Osteoblast (primary cell): ENCODE measurements around the gene HS2ST1. TPM values are rescaled to one million over a fixed set of nuclear protein-coding genes. Genes with fewer than 3 reads are reported as not detected.

Experiments
- DNase-seq: peaks from one replicate; pipeline ENCODE4 v3.0.0; 2011; ENCODE audit warnings: low spot score, mixed read lengths; ENCODE audit not compliant: insufficient read length; ENCODE audit errors: missing footprints
- H2AFZ ChIP-seq: 2 replicates; pipeline ENCODE4 v1.6.0; 2011; ENCODE audit warnings: mild to moderate bottlenecking, low read length
- H3K27ac ChIP-seq: 2 replicates; pipeline ENCODE4 v1.5.1; 2011; ENCODE audit warnings: mild to moderate bottlenecking, low read depth, low read length, moderate library complexity
- H3K27me3 ChIP-seq: 2 replicates; pipeline ENCODE4 v1.6.0; 2012; ENCODE audit warnings: mild to moderate bottlenecking, control low read depth, inconsistent platforms, low read length, moderate library complexity; ENCODE audit not compliant: insufficient read depth
- H3K36me3 ChIP-seq: 2 replicates; pipeline ENCODE4 v1.5.1; 2011; ENCODE audit warnings: mild to moderate bottlenecking, low read length, control low read depth, moderate library complexity; ENCODE audit not compliant: insufficient read depth
- H3K4me1 ChIP-seq: 2 replicates; pipeline ENCODE4 v1.5.1; 2011; ENCODE audit warnings: mild to moderate bottlenecking, low read length, control low read depth, moderate library complexity; ENCODE audit not compliant: insufficient read depth
- H3K4me2 ChIP-seq: 2 replicates; pipeline ENCODE4 v1.6.0; 2011; ENCODE audit warnings: mild to moderate bottlenecking, low read length; ENCODE audit not compliant: insufficient read depth
- H3K4me3 ChIP-seq: fragments of 200-600 bp; sonication (generic); 3 replicates; pipeline ENCODE4 v1.5.1; 2012; ENCODE audit warnings: mild to moderate bottlenecking, low read length, inconsistent platforms; ENCODE audit not compliant: insufficient read depth
- H3K79me2 ChIP-seq: 2 replicates; pipeline ENCODE4 v1.6.0; 2012; ENCODE audit warnings: mild to moderate bottlenecking, low read length, control low read depth, inconsistent platforms; ENCODE audit not compliant: insufficient read depth
- H3K9me3 ChIP-seq: 2 replicates; pipeline ENCODE4 v1.5.1; 2011; ENCODE audit warnings: low read depth, low read length, control low read depth
- H4K20me1 ChIP-seq: 2 replicates; pipeline ENCODE4 v1.6.0; 2012; ENCODE audit warnings: mild to moderate bottlenecking, low read length, control low read depth; ENCODE audit not compliant: insufficient read depth
- total RNA-seq: library from RNA; depleted of rRNA; stranded (reverse); fragments of >200 nt; gene quantifications from 2 replicates; pipeline ENCODE4 v1.2.3, GENCODE V29; 2012
- TF ChIP-seq, protein P1 (sequence below): IDR thresholded peaks from 2 replicates; pipeline ENCODE4 v1.5.1; 2011; ENCODE audit warnings: mild to moderate bottlenecking, low read depth, low read length, moderate library complexity; ENCODE audit errors: extremely low read depth

Gene HS2ST1
- total RNA-seq, 1 donor: 20.3 TPM

DNA sequence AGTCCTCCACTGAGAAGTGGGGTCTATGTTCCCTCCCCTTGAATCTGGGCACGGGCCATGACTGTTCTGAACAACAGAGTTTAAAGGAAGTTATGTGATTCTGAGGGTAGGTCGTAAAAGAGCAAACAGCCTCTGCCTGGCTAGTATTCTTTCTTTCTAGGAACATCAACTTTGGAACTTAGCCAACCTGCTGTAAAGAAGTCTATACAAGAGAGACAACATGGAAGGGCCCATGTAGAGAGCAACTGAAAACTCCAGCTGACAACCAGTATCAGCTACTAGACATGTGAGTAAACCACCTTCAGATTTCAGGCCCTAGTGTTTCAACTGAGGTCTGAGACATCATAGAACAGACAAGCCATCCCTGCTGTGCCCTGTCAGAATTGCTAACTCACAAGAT, 8.0 kb upstream of the HS2ST1 start:
- DNase-seq: no peak
- H3K36me3 ChIP-seq: peaks cover 14% of the 10 kb centered on the region
- peaks cover 96% of the 10 kb centered on the region for H3K79me2 ChIP-seq
- H3K4me3 ChIP-seq: no peak overlapping the region
- H3K27ac ChIP-seq: no peak overlapping the region
- no peaks in the 10 kb centered on the region for H3K9me3 ChIP-seq
- peaks cover 57% of the 10 kb centered on the region for H4K20me1 ChIP-seq
- no peak overlapping the region for H2AFZ ChIP-seq
- H3K4me1 ChIP-seq: no peaks in the 10 kb centered on the region
- no peak overlapping the region for H3K4me2 ChIP-seq
- H3K27me3 ChIP-seq: no peaks in the 10 kb centered on the region
- TF ChIP-seq, protein P1, sequence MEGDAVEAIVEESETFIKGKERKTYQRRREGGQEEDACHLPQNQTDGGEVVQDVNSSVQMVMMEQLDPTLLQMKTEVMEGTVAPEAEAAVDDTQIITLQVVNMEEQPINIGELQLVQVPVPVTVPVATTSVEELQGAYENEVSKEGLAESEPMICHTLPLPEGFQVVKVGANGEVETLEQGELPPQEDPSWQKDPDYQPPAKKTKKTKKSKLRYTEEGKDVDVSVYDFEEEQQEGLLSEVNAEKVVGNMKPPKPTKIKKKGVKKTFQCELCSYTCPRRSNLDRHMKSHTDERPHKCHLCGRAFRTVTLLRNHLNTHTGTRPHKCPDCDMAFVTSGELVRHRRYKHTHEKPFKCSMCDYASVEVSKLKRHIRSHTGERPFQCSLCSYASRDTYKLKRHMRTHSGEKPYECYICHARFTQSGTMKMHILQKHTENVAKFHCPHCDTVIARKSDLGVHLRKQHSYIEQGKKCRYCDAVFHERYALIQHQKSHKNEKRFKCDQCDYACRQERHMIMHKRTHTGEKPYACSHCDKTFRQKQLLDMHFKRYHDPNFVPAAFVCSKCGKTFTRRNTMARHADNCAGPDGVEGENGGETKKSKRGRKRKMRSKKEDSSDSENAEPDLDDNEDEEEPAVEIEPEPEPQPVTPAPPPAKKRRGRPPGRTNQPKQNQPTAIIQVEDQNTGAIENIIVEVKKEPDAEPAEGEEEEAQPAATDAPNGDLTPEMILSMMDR: no peak

DNA sequence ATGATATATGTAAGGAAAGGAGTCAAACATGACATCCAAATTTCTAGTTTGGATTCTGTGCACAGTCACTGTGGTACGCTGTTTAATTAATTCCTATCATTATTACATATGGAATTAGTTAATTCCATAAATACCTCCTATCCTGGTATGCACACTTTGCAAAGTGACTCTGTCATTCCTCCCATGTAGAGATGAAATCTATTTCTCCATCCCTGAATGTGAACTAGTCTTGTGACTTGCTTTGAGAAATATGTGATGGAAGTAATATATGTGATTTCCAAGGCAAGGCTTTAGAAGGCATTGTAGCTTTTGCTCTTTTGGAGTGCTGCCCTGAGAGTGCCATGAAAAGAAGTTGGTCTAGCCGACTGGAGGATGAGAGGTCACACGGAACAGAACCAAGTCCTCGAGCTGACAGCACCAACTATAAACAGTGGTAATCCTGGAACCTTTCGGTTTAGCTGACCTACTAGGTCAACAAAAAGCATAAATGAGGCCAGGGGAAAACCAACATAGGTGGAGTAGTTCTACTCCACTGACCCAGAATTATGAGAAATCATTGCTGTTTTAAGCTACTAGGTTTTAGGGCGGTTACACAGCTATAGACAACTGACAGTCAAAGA, 2.0 kb upstream of the HS2ST1 start:
- DNase-seq: no peak
- no peaks in the 10 kb centered on the region for H3K27me3 ChIP-seq
- peaks cover 20% of the 10 kb centered on the region for H3K4me1 ChIP-seq
- H3K36me3 ChIP-seq: no peaks in the 10 kb centered on the region
- H2AFZ ChIP-seq: no peak overlapping the region
- peaks cover 95% of the 10 kb centered on the region for H3K79me2 ChIP-seq
- H3K4me3 ChIP-seq: peak overlapping the region; percentile 100
- H3K9me3 ChIP-seq: no peaks in the 10 kb centered on the region
- H3K27ac ChIP-seq: peak overlapping the region; percentile 99
- H4K20me1 ChIP-seq: peaks cover 50% of the 10 kb centered on the region
- TF ChIP-seq, protein P1: no peak
- peak overlapping the region; percentile 86 for H3K4me2 ChIP-seq

DNA sequence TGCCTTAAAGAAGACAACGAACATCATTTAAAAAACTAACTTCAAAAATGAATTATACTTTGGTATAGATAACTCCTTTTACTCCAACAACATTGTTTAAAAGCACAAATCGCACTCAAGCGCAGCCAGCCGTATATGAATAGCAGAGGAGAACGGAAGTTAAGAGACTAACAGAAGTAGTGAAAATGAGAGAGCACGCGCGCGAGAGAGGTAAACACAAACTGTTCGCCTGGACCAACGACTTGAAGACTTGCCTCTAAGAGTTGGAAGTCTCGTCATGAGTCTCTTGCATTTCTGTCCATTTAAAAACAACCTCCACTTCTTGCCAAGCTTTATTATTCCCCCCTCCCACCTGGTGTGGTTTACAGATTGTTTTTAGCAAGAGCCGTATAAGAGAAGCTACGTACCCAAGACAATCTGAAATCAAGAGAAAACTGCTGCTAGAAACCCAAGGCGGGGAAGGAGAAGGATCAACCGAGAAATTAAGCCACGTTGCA, 988 bp upstream of the HS2ST1 start:
- H3K4me1 ChIP-seq: peaks cover 20% of the 10 kb centered on the region
- DNase-seq: no peak

More for the DNA sequence above, 988 bp upstream of the HS2ST1 start:
- TF ChIP-seq, protein P1: no peak
- Histone ChIP-seq H4K20me1 (peaks cover 47% of the 10 kb centered on the region), H2AFZ (peak overlapping the region; percentile 99), H3K27ac (peak overlapping the region; percentile 99), H3K4me3 (peak overlapping the region; percentile 100), H3K36me3 (no peaks in the 10 kb centered on the region), H3K9me3 (no peaks in the 10 kb centered on the region), H3K4me2 (peak overlapping the region; percentile 86), H3K79me2 (peaks cover 91% of the 10 kb centered on the region), H3K27me3 (no peaks in the 10 kb centered on the region)
